ENCODE measurements around the gene GGT1. TPM values are rescaled to one million over a fixed set of nuclear protein-coding genes. Genes with fewer than 3 reads are reported as not detected.
"Not testable (repeated sequence)": the region's sequence is repeated elsewhere in the genome, so short reads cannot be mapped to it uniquely, and the experiment has no call there.

The GGT1 gene
- total RNA-seq, result 4.1 TPM
- polyA plus RNA-seq, result 7.4 TPM

GRCh38 chr22:24602847-24603769 lies at the start of gene GGT1:
GGT1 (plus strand) TSS chr22:24603193; CDS start chr22:24611082, 7,889 bp downstream.
- not testable (repeated sequence) for DNase-seq (ENCODE audit: extremely low spot score); H3K4me3 ChIP-seq (ENCODE audit: low read depth, low read length); H3K36me3 ChIP-seq (ENCODE audit: insufficient read depth)

DNA sequence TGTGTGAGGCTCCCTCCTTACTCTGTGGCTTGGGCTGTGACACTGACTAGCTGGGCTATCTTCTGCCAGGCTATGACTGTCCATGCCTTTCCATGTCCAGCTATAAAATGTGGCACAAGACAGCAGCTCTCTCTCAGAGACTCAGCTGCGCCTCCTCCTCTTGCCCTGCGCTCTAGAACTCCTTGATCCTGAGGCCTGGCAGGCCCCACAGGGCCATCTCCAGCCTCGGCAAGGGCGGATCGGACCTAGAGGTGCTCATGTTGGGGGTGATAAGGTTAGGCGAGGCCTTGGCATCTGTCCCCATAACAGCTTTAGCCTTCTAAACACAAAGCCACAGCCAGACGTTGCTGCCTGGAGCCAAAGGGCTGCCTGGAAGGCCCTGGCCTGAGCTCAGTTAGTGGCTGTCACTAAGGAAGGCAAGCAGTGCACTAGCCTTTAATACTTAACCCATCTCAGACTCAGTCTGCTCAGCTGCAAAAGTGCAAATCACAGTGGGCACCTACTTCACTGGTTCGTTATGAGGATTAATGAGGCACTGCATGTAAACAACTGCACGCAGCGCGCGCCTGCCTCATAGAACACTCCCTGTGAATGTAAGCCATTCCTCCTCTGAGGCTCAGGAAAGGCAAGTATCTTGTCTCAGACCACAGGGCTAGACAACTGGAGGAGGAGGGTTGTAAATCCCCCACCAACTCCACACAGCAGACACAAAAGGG lies 49.2 kb upstream of the GGT1 start:
- H3K4me1 ChIP-seq (ENCODE audit: insufficient read depth), result no peaks in the 10 kb centered on the region
- DNase-seq (ENCODE audit: extremely low spot score), result no peak
- H3K27ac ChIP-seq (ENCODE audit: low read depth), result peak overlapping the region; percentile 95
- H3K4me3 ChIP-seq (ENCODE audit: low read depth, low read length), result peak overlapping the region; percentile 83
- no peaks in the 10 kb centered on the region for H3K36me3 ChIP-seq (ENCODE audit: insufficient read depth)
- 24% methylated on average over 12 of the region's 12 CpGs for WGBS

More at GRCh38 chr22:24602847-24603769, at the start of gene GGT1:
- not testable (repeated sequence) for H3K27ac ChIP-seq (ENCODE audit: low read depth); H3K4me1 ChIP-seq (ENCODE audit: insufficient read depth)
- WGBS, result 46% methylated on average over 22 of the region's 22 CpGs

- under 1% methylated on average over 64 of the region's 64 CpGs for WGBS
- no peaks in the 10 kb centered on the region for H3K4me1 ChIP-seq (ENCODE audit: insufficient read depth)
- DNase-seq (ENCODE audit: extremely low spot score), result no peak
- H3K27ac ChIP-seq (ENCODE audit: low read depth), result peak within 1 kb of the TSS; percentile 95
- H3K4me3 ChIP-seq (ENCODE audit: low read depth, low read length), result peak within 1 kb of the TSS; percentile 95
- H3K36me3 ChIP-seq (ENCODE audit: insufficient read depth), result no peaks in the 10 kb centered on the region
Observed at GRCh38 chr22:24554313-24555164, 48.5 kb upstream of the GGT1 start, which contains the start of gene GUCD1. GUCD1 (minus strand) TSS chr22:24555138; CDS start chr22:24554991, 147 bp downstream.

DNA sequence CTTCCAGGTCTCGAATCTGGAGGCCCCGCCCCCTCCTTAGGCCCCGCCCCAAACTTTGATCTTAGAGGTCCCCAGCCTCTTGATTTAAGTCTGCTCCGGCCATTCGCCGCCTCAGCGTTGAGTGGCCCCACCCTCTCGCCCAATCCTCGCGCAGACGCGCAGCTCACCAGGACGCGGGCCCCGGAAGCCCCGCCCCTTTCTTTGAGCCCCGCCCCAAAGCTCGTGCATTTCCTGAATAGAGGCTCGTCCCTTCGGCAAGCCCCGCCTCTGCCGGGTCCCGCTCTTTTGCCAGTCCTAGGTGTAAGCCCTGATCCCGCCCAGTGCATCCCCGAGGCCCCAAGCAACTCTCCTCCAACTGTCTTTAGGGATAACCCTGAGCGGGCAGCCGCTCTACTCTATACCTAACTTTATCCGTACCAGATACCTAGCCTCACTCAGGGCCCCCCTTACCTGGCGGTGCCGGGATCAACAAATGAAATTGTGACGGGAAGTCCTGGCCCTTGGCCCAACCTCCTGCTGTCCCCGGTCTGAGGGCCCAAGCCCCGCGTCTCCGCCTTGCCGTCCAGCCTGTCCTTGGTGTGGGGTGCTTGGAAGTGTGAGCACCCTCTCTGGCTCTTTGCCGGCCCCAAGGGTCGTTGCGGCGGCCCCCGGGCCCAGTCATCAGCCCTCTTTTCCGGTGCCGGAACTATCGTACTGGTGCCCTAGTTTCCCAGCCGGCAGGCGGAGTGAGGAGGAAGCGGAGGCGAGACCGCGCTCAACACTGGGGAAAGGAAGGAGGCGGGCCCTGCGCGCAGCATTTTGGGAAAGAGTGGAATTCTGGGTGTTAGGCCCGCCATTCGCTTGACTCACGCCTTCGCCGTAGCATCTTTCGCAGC lies 47.6 kb upstream of the GGT1 start, which contains the start of gene SNRPD3:
Gene SNRPD3, plus strand, starts transcription at position 835 of the 875 bp plus-strand sequence. CDS start 1,676 bp downstream, outside the sequence.
- Histone ChIP-seq H3K27ac (ENCODE audit: low read depth) (peak within 1 kb of the TSS; percentile 95), H3K4me1 (ENCODE audit: insufficient read depth) (no peaks in the 10 kb centered on the region), H3K36me3 (ENCODE audit: insufficient read depth) (no peaks in the 10 kb centered on the region), H3K4me3 (ENCODE audit: low read depth, low read length) (peak within 1 kb of the TSS; percentile 95)
- peak; percentile 98 for DNase-seq (ENCODE audit: extremely low spot score)
- under 1% methylated on average over 59 of the region's 59 CpGs for WGBS

DNA sequence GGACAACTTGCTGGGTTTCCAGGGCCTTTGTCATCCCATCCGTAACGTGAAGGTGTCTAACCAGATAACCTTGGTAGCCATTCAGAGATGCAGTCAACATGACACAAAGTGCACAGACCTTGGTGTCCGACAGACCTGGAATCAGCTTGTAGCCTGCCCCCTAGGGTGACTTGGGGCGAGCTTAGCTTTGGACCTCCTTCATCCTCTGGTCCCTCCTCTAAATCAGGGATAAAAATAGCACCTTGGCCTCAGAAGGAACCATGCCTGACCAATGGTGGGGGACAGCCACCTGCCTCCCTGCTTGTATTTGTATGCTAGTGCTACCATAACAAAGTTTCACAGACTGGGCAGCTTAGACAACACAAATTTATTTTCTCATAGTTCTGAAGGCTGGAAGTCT lies 43.5 kb upstream of the GGT1 start:
- H3K27ac ChIP-seq (ENCODE audit: low read depth), result no peak overlapping the region
- no peaks in the 10 kb centered on the region for H3K4me1 ChIP-seq (ENCODE audit: insufficient read depth)
- WGBS, result 67% methylated on average over 4 of the region's 4 CpGs
- peaks cover 2% of the 10 kb centered on the region for H3K36me3 ChIP-seq (ENCODE audit: insufficient read depth)
- no peak overlapping the region for H3K4me3 ChIP-seq (ENCODE audit: low read depth, low read length)
- DNase-seq (ENCODE audit: extremely low spot score), result no peak

GRCh38 chr22:24563246-24563645 lies 39.7 kb upstream of the GGT1 start:
- no peak overlapping the region for H3K27ac ChIP-seq (ENCODE audit: low read depth)
- H3K4me3 ChIP-seq (ENCODE audit: low read depth, low read length), result no peak overlapping the region
- DNase-seq (ENCODE audit: extremely low spot score), result no peak
- H3K36me3 ChIP-seq (ENCODE audit: insufficient read depth), result peaks cover 2% of the 10 kb centered on the region
- no peaks in the 10 kb centered on the region for H3K4me1 ChIP-seq (ENCODE audit: insufficient read depth)
- 94% methylated on average over 2 of the region's 2 CpGs for WGBS

DNA sequence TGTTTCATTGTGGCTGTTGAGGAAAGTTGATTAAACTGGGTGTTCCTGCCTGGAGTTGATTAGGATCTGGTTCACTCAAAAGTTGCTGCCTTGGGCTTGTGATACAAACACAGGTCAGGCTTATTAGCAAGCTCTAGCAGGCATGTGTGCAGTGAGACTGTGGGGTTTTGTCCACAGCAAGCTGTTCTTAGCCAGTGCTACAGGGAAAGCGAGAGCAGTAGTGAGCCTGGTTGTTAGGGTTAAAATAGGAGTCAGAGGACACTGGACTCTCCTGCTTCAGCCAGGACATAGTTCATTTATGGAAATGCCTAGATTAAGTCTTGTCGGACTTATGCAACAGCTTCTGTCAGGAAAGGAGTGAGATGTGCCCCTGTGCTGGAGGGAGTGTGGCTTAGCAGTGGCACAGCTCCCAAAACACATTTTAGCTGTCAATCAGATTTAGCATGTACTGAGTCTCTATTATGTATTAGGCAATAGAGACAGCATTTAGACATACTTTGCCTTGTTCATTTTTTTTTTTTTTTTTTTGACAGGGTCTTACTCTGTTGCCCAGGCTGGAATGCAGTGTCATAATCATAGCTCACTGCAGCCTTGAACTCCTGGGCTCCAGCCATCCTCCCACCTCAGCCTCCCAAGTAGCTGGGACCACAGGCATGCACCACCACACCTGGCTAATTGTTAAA lies 38.5 kb upstream of the GGT1 start:
- peaks cover 2% of the 10 kb centered on the region for H3K36me3 ChIP-seq (ENCODE audit: insufficient read depth)
- H3K4me3 ChIP-seq (ENCODE audit: low read depth, low read length), result no peak overlapping the region
- no peak for DNase-seq (ENCODE audit: extremely low spot score)
- no peaks in the 10 kb centered on the region for H3K4me1 ChIP-seq (ENCODE audit: insufficient read depth)
- no peak overlapping the region for H3K27ac ChIP-seq (ENCODE audit: low read depth)
- 45% methylated on average over 2 of the region's 2 CpGs for WGBS

- H3K36me3 ChIP-seq (ENCODE audit: insufficient read depth), result peaks cover 2% of the 10 kb centered on the region
- WGBS, result 93% methylated on average over 2 of the region's 2 CpGs
- H3K4me3 ChIP-seq (ENCODE audit: low read depth, low read length), result no peak overlapping the region
- H3K27ac ChIP-seq (ENCODE audit: low read depth), result no peak overlapping the region
- no peaks in the 10 kb centered on the region for H3K4me1 ChIP-seq (ENCODE audit: insufficient read depth)
- no peak for DNase-seq (ENCODE audit: extremely low spot score)
Observed at GRCh38 chr22:24565077-24565476, 37.9 kb upstream of the GGT1 start.

DNA sequence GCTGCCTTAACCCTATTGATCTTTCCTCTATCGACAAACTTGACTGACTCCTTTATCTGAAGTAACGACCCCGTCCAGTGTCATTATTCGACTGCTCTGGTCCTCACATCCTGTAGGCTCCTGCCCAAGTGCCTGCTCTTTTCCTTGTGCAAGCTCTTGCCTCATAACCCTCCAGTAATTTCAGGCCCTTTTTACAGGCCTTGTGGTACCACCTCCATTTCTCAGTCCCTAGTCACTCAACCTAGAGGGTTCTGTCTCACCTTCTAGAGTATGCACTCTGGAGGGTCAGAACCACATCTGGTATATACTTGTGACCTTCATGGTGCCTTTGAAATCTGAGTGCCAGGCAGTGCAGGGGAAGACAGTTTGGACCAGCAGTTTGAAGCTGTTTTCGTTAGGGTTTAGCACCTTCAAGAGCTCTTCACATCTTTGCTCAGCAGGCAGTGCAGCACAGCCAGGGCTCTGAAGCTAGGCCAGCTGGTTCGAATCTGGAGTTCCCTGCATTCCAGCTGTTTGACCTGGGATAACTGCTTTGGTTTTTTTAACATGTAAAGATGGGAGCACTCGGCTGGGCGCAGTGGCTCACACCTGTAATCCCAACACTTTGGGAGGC lies 36.0 kb upstream of the GGT1 start:
- Histone ChIP-seq H3K4me3 (ENCODE audit: low read depth, low read length) (no peak overlapping the region), H3K27ac (ENCODE audit: low read depth) (no peak overlapping the region), H3K36me3 (ENCODE audit: insufficient read depth) (peaks cover 2% of the 10 kb centered on the region), H3K4me1 (ENCODE audit: insufficient read depth) (no peaks in the 10 kb centered on the region)
- DNase-seq (ENCODE audit: extremely low spot score), result no peak
- 66% methylated on average over 8 of the region's 8 CpGs for WGBS

- no peak for DNase-seq (ENCODE audit: extremely low spot score)
- whole genome bisulfite sequencing, result 79% methylated on average over 10 of the region's 10 CpGs
- Histone ChIP-seq H3K36me3 (ENCODE audit: insufficient read depth) (peaks cover 6% of the 10 kb centered on the region), H3K4me3 (ENCODE audit: low read depth, low read length) (no peak overlapping the region), H3K27ac (ENCODE audit: low read depth) (no peak overlapping the region), H3K4me1 (ENCODE audit: insufficient read depth) (no peaks in the 10 kb centered on the region)
Observed at GRCh38 chr22:24567668-24568067, 35.3 kb upstream of the GGT1 start.

DNA sequence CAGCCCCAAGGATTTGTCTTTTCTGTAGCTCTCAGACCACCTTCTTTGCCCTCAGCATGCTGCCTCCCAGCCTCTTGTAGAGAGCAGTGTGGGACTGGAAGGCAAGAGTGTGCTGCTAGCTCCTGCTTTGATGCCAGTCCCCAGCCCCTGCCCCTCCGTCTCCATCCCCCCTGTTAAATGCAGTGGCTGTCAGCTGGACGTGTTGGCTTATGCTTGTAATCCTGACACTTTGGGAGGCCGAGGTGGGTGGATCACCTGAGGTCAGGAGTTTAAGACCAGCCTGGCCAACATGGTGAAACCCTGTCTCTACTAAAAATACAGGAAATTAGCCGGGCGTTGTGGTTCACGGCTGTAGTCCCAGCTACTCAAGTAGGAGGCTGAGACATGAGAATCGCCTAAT lies 31.7 kb upstream of the GGT1 start:
- Histone ChIP-seq H3K4me1 (ENCODE audit: insufficient read depth) (no peaks in the 10 kb centered on the region), H3K4me3 (ENCODE audit: low read depth, low read length) (no peak overlapping the region), H3K36me3 (ENCODE audit: insufficient read depth) (peaks cover 7% of the 10 kb centered on the region), H3K27ac (ENCODE audit: low read depth) (no peak overlapping the region)
- WGBS, result 91% methylated on average over 7 of the region's 7 CpGs
- DNase-seq (ENCODE audit: extremely low spot score), result no peak

DNA sequence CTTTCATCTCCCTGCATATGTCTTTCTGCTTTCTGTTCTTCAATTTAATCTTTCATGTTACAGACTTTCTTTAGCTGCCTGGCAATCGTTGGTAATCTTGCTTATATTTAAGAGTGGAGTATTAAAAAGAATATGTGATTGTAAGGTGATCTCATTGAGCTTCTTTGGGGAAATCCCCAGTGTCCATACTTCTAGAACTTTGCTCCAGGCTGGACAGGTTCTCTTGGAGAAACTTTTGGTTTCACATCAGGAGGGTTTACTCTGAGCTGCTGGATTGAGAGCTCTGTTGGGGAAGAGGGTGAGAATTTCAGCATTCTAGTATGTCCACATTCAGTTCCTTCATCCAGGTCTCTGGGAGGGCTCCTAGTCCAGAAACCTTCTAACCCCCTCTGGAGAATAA lies 26.2 kb upstream of the GGT1 start:
- DNase-seq (ENCODE audit: extremely low spot score), result no peak
- peaks cover 7% of the 10 kb centered on the region for H3K36me3 ChIP-seq (ENCODE audit: insufficient read depth)
- no peaks in the 10 kb centered on the region for H3K4me1 ChIP-seq (ENCODE audit: insufficient read depth)
- H3K4me3 ChIP-seq (ENCODE audit: low read depth, low read length), result no peak overlapping the region
- H3K27ac ChIP-seq (ENCODE audit: low read depth), result no peak overlapping the region
- 84% methylated on average over 1 of the region's 1 CpG for WGBS

All from urinary bladder (tissue), 4 donors.